Measurements from ENCODE around the gene LRRC74A.

LRRC74A gene

GRCh38 chr14:76855066-76855465, 28.9 kb downstream of the LRRC74A start:
- ATAC-seq = no peak

GRCh38 chr14:76856769-76857168, 30.6 kb downstream of the LRRC74A start:
- no peak for ATAC-seq

GRCh38 chr14:76861574-76862255, 35.5 kb downstream of the LRRC74A start:
- ATAC-seq = no peak

- ATAC-seq = no peak
Measured at GRCh38 chr14:76862546-76863282, 36.5 kb downstream of the LRRC74A start.

GRCh38 chr14:76863724-76864407, 37.7 kb downstream of the LRRC74A start:
- ATAC-seq = peak in 1 of 2 donors; percentile 26

- no peak for ATAC-seq
Measured at GRCh38 chr14:76866456-76866855, 40.2 kb downstream of the LRRC74A start.

- ATAC-seq = peak in 1 of 2 donors; percentile 33
Measured at GRCh38 chr14:76867516-76868453, 41.6 kb downstream of the LRRC74A start.

GRCh38 chr14:76868454-76869170, 42.4 kb downstream of the LRRC74A start:
- no peak for ATAC-seq

- ATAC-seq = no peak
Measured at GRCh38 chr14:76870166-76870565, 44.0 kb downstream of the LRRC74A start.

GRCh38 chr14:76872796-76873432, 46.7 kb downstream of the LRRC74A start:
- ATAC-seq = peak; percentile 35 to 62

GRCh38 chr14:76874734-76875133, 48.5 kb downstream of the LRRC74A start:
- ATAC-seq = no peak

- ATAC-seq = peak in 1 of 2 donors; percentile 59
Measured at GRCh38 chr14:76876076-76876475, 49.9 kb downstream of the LRRC74A start.

- no peak for ATAC-seq
Measured at GRCh38 chr14:76877871-76878270, 51.7 kb downstream of the LRRC74A start.

GRCh38 chr14:76880449-76880848, 54.2 kb downstream of the LRRC74A start:
- ATAC-seq = no peak

- no peak for ATAC-seq
Measured at GRCh38 chr14:76881348-76881747, 55.1 kb downstream of the LRRC74A start.

GRCh38 chr14:76882651-76883050, 56.4 kb downstream of the LRRC74A start:
- no peak for ATAC-seq

GRCh38 chr14:76883447-76883846, 57.2 kb downstream of the LRRC74A start:
- ATAC-seq = no peak

GRCh38 chr14:76884394-76884793, 58.2 kb downstream of the LRRC74A start:
- ATAC-seq = no peak

- ATAC-seq = no peak
Measured at GRCh38 chr14:76884853-76885276, 58.7 kb downstream of the LRRC74A start.

- no peak for ATAC-seq
Measured at GRCh38 chr14:76887191-76887590, 61.0 kb downstream of the LRRC74A start.

- ATAC-seq = no peak
Measured at GRCh38 chr14:76891391-76891790, 65.2 kb downstream of the LRRC74A start.
